Left cardiac atrium (tissue), 4 donors: ENCODE measurements around the gene ASB8. TPM values are rescaled to one million over a fixed set of nuclear protein-coding genes. Genes with fewer than 3 reads are reported as not detected.

ENCODE experiments used
- ATAC-seq, 2 donors: fragments of 200-7000 bp; cut with Tn5 transposase; one replicate each; pipeline ENCODE4 v1.9.1; 2020; ENCODE audit warnings: mild to moderate bottlenecking in 2 of 2, moderate library complexity in 2 of 2
- DNase-seq: peaks from one replicate; pipeline ENCODE4 v3.0.0-alpha.2; 2020
- intact Hi-C, 2 donors: fragments of 100-400 bp; cut with DNase I; formaldehyde crosslinking; loops; one replicate each; pipeline versions ENCODE4 v1.14.1 to v1.15.1; 2022 to 2023
- total RNA-seq, 2 donors: library from RNA; stranded (reverse); fragmentation: NEBNext Ultra II Directional; extraction: Animal tissue kit (Norgen Biotek cat#: 25700); gene quantifications; one replicate each; pipeline ENCODE4 v1.2.1, GENCODE V29; 2021
- donor health status: DM: no; HTN: yes; CAD: no.
- donor health status: DM: no; HTN: yes; CAD: no; lungs with severe emphysema.
- donor health status: DM: yes; HTN: yes; CAD: no.
- donor health status: Dilated cardiomyopathy.

Gene ASB8
- total RNA-seq, 2 donors from 2014 or later = 47.3 to 50.0 TPM

DNA sequence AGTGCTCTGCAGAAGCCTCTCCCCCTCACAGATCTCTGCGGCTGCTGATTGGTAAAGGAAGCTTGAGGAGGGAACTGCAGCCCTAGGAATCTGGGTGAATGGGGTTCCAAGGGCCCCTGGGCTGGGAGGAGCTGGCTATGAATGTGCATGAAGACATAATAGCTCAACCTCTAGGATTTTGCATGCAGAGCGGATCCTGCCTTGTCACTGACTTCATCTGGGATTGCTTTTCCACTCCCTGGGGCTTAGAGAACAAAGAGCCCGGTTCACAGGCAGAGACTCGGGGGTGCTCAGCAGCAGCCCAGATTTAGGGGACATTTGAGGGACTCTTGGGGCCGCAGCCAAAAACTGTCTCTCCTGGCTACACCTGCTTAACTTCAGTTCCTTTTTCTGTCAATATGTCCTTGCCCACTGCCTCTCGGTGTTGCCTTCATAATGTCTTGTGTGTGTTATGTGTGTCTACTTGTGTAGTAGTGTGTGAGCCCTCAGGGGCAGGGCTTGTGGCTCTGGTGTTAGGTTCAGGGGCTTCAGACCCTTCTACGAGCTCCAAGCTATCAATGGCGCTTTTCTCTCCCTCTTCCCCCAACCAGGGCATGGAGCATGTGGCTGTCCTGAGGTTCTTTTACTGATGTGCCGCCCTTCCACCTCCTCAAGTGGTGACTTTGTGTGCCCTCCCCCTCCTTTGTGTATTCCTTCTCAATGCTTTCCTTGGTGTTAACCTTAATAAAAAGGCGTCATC, 28.0 kb upstream of the ASB8 start:
- ATAC-seq = no peak
- no peak for DNase-seq
- intact Hi-C loops = loop anchor here in 1 of 2 donors (10.0 kb wide), 1 partner anchor 429 kb away; no protein-coding TSS in a partner anchor

DNA sequence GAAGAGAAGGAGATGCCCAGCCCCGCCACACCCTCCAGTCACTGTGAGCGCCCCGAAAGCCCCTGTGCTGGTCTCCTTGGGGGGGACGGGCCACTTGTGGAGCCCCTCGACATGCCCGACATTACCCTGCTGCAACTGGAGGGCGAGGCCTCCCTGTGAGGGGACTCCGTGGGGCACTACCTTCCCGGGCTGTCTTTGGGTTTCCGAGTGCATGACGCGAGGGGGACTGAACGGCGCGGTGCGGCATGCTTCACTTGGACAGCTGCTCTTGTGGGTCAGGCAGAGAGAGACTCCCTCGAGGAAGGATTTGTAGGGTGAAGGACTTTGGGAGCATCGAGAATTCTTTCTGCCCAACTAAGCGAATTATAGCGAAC, 27.2 kb upstream of the ASB8 start:
- intact Hi-C loops = loop anchor here in 1 of 2 donors (10.0 kb wide), 1 partner anchor 430 kb away; no protein-coding TSS in a partner anchor
- ATAC-seq (no peak), DNase-seq (no peak)

DNA sequence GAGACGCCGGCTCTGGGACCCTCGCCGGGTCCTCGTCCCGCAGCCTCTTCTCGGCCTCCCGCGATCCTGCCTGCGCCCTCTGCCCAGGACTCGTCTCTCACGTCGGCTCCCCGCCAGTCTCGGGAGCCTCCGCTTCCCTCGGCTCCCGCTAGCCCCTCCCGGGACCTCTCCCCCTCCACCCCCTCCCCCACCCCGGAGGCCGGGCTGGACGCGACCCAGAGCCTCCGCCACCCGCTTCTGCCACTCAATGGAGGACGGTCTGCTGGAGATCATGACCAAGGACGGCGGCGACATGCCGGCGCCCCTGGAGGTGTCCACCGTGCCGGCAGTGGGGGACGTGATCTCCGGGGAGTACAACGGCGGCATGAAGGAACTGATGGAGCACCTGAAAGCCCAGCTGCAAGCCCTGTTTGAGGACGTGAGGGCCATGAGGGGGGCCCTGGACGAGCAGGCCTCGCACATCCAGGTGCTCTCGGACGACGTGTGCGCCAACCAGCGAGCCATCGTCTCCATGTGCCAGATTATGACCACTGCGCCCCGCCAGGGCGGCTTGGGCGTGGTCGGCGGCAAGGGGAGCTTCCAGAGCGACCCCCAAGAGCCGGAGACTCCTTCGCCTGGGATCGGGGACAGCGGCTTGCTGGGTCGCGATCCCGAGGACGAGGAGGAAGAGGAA, 26.7 kb upstream of the ASB8 start:
- intact Hi-C loops = loop anchor here in 1 of 2 donors (10.0 kb wide), 1 partner anchor 431 kb away; no protein-coding TSS in a partner anchor
- ATAC-seq (peak in 1 of 2 donors; percentile 37), DNase-seq (no peak)

DNA sequence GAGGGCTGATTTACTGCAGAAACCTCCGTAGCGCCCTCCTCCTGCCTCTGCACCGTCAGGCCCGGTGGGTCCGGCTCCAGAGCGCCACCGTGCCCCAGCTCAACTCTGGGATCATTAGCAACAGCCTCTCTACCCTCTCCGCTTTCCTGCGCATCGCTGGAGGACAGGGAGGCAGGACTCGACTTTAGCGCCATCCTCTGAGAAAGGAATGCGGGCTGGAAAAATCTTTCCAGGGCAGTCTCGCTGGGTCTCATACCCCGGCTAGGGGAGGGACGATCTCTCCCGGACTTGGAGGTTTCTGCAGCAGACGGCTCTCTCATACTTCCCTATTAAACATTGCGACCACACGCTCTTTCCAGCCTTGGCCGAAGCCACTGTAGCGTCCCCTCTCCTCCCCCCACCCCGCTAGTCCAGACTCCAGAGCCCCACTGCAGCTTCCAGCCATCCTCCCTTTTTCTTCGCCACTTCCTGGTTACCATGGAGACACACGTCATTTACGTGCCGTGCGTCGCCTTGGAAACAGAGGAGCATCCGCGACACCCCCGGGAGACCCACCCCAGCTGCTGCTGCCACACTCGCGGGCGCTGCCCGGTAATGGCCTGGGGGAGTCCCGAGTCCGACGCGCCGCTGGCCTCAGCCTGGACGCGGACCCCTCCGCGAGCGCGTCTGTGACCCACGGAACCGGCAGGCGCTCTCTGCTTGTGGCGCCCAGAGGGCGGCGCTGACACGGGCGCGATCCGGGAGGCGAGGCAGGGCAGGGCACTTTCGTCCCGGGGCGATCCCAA, 26.0 kb upstream of the ASB8 start, which contains the start of gene CCDC184:
Gene CCDC184, plus strand, starts transcription at position 554 of the 785 bp plus-strand sequence. CDS start 479 bp downstream, outside the sequence.
- intact Hi-C loops = loop anchor here in 1 of 2 donors (10.0 kb wide), 1 partner anchor 432 kb away; no protein-coding TSS in a partner anchor
- ATAC-seq (peak; percentile 74 to 87), DNase-seq (peak; percentile 72)

DNA sequence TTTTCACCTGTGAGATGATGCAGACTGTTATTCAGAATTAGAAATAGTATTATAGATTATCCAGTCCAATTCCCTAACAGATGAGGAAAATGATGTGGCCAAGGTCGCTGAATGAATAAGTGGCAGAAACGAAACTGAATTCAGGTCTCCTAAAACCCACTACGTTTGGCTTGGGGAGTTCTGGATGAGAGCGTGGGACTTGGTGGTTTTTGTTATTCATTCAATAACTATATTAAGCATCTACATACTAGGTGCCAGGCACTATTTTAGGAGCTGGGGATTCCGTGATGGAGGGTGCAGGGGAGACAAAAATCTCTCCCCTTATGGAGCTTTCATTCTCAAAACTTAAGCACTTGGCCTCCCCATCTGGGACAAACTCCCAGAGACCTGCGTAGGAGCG, 25.3 kb upstream of the ASB8 start:
- ATAC-seq = no peak
- no peak for DNase-seq
- intact Hi-C loops = loop anchor here in 1 of 2 donors (10.0 kb wide), 1 partner anchor 432 kb away; no protein-coding TSS in a partner anchor

DNA sequence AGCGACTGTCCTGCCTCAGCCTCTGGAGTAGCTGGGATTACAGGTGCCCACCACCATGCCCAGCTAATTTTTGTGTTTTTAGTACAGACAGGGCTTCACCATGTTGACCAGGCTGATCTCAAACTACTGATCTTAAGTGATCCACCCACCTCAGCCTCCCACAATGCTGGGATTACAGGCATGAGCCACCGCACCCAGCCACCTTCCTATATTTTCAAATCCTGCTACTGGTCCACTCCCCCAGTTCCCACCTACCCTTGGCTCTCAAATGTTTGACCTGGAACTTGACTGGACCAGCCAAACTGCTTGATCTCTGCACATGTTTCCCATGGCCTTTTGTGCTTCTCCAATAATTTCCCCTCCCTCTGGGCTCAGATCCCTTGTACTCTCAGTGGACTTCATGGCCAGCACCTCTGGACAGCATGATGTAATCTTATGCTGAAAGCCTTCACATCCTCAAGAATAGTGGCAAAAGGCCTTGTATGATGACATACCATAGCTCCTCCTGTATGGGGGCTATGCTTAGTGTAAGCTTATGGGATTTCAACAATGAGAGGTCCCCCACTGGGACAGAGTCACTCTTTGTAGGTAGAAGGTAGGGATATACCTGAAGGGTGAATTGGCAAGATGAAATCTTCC, 23.7 kb upstream of the ASB8 start:
- intact Hi-C loops = loop anchor here in 1 of 2 donors (10.0 kb wide), 1 partner anchor 434 kb away; no protein-coding TSS in a partner anchor
- DNase-seq (no peak), ATAC-seq (no peak)

DNA sequence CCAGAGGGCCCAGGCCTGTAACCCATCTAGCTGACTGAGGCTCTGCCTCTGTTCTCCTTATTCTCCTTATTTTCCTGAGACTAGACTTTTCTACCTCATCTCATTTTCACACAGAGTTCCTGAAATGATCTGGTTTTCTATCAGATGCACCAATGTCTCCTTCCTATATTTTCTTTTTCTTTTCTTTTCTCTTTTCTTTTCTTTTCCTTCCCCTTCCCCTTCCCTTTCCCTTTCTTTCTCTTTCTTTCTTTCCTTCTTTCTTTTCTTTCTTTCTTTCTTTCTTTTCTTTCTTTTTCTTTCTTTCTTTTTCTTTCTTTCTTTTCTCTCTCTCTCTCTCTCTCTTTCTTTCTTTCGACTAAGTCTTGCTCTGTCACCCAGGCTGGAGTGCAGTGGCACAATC, 23.1 kb upstream of the ASB8 start:
- ATAC-seq (no peak), DNase-seq (no peak)
- intact Hi-C loops = loop anchor here in 1 of 2 donors (10.0 kb wide), 1 partner anchor 434 kb away; no protein-coding TSS in a partner anchor

DNA sequence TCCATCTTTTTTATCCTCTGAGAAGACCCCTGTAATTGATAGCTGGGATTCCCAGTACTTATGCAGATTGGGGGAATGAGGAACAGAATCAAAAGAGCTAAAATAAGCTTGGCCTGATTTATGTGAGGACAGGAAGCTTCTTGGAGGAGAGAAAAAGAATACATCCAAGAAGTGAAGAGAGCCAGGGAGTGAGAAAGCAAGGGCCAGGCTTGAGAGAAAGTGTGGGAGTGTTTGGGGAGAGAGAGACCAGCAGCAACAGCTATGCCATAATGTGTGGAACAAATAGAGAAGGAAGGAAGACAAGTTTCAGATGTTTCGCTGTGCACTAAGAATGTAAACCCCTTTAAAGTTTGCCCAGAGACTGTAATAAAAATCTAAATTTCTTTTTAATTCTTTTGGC, 22.2 kb upstream of the ASB8 start:
- DNase-seq (no peak), ATAC-seq (no peak)
- intact Hi-C loops = no loop called here

DNA sequence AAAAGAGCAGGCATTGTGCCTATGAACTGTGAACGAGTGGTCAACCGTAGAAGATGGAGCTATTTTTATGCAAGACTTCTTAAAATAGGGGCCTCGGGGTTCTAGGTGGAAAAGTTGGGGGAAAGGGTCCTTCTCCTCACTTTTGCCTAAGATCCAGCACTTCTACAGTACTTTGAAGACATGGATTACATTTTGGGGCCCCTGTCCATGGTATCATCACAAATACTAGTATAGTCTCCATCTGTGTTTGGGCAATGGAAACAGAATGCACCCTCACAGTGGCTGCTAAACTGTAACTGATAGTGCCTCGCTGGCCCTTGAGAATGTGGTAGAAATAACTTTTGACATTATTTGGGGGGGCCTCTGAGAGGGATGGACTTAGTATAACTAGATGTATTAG, 20.7 kb upstream of the ASB8 start:
- no peak for DNase-seq
- intact Hi-C loops = no loop called here

DNA sequence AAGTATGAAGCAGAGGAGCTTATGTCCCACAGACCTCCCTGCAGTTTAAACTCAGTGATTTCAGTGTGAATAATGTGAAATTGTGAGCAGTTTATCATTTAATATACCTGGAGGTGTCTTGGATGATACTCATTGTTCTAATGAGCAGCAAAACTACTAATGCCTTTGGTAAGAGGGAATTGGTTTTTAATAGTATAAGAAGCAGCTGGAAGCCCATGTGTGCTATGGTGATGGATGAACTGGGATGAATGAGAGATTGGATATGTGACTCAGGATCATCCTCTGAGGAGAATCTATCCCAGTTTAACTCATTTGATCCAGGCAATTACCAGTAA, 19.1 kb upstream of the ASB8 start:
- DNase-seq = no peak
- intact Hi-C loops = no loop called here
- no peak for ATAC-seq

More for the DNA sequence above, 20.7 kb upstream of the ASB8 start:
- no peak for ATAC-seq

DNA sequence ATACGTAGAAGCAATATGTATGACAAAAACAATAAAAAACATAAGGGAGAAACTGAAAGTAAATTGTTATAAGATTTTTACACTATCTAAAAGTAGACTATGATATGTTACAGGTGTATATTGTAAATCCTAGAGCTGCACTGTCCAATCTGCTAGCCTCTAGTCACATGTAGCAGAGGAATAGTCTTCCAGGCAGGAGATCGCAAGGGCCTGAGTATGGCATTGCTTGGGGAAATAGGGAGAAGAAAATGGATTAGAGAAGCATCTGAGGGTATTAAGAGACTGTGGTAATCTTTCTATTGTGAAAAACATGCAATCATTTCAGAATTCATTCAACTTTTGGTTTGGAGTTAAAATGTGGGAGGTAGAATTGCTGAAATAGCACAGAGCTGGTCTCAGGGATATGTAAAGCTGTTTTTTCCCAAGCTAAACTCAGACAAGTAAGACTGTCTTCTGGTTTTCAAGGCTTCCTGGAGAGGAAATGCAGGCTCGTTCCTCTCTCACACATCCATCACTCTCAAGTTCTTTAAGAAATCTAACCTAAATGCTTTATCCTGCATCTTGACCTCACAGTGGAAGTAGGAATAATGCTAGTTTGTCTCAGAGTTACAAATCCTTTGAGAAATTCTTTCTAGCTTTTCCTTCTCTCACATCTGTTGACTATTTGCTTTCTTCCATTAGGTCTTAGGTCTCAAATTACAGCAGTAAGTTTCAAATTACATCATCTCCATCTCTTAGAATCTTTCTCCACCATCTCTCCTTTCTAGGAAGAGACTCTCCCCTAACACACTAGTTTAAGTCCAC, 18.5 kb upstream of the ASB8 start:
- DNase-seq (no peak), ATAC-seq (no peak)
- intact Hi-C loops = no loop called here

DNA sequence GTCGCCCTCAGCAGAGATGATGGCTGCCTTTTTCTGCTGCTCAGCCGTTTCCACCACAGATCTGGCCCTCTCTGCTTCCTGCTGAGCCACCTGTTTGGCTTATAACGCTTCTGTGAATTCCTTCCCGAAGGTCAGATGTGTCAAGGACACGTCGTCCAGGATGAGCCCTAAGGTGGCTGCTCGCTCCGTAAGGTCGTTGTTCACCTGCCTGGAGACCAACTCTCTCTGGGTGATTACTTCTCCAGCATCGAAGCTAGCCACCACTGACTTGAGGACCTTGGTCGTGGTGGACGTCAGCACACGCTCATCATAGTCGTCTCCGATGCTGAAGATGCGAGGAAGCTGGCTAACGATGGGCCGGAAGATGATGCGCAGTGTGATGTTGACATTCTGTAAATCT, 11.7 kb upstream of the ASB8 start:
- intact Hi-C loops = loop anchor here (5.0 kb wide), 1 partner anchor 87 kb away; no protein-coding TSS in a partner anchor
- ATAC-seq = no peak
- DNase-seq = no peak

DNA sequence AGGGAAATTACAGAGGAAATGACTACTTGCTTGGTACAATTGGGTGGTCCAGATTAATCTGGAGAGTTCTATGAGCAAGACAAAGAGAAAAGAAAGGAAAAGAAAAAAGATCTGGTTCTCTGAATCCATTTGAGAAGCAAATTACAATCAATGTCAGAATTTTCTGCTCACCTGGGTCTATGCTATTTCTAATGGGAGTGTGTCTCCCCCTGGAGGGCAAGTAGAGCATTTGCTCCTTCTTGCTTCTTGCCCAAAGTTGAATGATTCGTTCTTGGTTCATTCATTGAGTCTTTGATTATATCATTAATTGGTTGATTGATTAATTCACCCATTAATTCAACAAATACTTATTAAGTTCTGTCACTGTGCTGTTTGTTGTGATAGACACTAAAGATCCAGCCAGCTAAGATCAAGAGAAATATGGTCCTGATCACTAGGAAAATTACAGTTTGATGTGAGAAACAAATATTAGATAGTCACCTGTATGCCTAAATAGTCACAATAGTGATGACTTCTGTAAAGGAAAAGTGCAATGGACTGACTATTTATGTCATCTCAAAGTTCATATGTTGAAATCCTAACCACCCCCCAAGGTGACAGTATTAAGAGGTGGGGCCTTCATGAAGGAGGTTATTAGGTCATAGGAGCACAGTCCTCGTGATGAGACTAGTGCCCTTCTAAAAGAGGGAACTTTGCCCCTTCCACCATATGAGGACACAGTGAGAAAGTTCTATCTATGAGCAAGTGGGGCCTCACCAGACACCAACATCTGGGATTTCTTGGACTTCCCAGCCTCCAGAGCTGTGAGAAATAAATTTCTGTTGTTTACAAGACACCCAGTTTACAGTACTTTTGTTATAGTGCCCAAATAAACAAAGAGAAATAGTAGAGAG, 8.0 kb upstream of the ASB8 start:
- ATAC-seq (peak in 1 of 2 donors; percentile 57), DNase-seq (no peak)
- intact Hi-C loops = loop anchor here (5.0 kb wide), 1 partner anchor 83 kb away; no protein-coding TSS in a partner anchor

DNA sequence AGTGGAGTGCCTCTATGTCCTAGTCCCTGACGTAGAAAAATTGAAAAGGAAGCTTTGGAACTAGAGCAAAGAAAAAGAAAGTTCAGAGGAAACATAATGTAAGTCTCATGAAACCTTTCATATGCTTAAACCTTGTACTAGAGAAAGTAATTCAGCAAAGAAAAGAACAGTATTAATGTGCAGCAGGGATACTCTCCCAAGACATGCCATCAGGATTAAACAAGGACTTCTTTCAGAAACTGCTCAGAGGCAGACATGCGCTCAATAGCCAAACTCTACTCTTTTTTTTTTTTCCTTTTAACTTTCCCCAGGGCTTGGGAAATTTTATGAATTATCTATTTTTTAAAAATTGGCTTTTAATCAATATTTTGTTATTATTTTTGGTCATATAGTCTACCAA, 7.1 kb upstream of the ASB8 start:
- intact Hi-C loops = no loop called here
- DNase-seq = no peak
- no peak for ATAC-seq

DNA sequence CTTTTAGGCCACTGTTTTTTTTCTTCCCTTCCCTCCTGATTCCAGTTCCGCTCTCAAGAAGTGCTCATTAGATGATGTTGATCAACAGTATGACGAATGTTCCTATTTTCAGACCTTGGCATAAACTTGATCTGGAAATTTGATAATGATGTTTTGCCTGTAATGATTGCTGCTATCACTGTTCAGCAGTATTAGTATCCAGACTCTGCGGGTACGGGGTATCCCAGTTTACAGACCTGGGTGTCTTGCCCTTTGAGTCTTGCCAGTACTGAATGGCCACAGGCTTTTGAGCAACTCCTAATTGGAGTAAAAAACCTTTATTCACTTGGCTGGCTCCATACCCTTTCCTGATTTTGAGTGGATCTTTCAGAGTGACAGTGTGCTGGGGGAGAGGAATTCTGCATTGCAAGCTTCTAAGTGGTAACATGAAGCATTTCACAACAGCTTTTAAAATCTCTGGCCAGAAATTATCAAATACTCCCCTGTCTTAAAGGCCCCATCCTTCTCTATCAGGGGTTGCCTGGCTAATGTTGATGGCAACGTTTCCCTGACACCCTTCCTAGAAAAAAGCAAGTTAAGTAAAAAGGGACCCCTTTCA, 5.9 kb upstream of the ASB8 start:
- intact Hi-C loops = no loop called here
- ATAC-seq = peak in 1 of 2 donors; percentile 39
- DNase-seq = no peak

DNA sequence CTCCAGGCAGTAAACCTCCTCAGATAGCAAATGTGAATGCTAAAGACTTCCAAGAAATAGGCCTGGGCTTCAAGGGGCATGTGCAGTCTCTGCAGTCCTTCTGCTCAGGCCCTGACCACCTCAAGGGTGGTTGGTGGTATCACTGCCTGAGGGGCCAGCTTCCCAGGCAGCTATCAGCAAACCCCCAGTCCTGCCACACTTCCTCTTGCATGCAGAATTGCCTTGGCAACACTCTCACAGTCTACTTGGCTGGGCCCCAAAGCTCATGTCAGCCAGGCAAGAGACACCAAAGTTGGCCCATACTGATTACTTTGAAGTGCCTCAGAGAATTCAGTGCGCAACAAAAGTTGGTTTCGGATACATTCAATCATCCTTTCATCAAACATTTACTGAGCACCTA, 3.5 kb upstream of the ASB8 start:
- intact Hi-C loops = no loop called here
- DNase-seq (peak; percentile 48), ATAC-seq (peak in 1 of 2 donors; percentile 20)

DNA sequence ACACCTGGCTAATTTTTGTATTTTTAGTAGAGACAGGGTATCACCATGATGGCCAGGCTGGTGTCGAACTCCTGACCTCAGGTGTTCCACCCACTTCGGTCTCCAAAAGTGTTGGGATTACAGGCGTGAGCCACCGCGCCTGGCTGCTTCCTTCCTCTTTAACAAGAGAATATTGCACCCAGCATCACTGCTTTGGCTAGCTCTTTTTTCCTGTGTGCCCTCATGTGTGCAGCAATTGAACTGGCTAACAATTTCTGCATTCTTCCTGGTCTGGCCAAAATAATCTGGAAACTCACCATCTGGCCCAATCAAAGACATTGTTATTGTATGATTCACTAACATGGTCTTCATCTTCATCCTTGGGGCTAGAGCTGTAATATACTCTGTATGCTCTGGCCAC, 2.7 kb upstream of the ASB8 start:
- DNase-seq = no peak
- ATAC-seq = no peak
- intact Hi-C loops = no loop called here
